ENCODE results near the gene TAMM41.

TAMM41 gene

DNA sequence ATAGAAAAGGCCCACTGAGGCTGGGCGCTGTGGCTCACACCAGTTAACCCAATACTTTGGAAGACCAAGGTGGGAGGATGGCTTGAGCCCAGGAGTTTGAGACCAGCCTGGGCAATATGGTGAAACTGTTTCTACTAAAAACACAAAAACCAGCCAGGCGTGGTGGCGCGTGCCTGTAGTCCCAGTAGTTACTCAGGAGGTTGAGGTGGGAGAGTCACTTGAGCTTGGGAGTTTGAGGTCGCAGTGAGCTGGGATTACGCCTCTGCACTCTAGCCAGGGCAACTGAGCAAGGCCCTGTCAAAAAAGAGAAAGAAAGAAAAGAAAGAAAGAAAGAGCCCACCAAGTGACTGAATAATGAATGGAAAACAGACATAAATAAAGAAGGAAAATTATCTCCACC lies 32.0 kb downstream of the TAMM41 start:
- TF ChIP-seq, protein P1, sequence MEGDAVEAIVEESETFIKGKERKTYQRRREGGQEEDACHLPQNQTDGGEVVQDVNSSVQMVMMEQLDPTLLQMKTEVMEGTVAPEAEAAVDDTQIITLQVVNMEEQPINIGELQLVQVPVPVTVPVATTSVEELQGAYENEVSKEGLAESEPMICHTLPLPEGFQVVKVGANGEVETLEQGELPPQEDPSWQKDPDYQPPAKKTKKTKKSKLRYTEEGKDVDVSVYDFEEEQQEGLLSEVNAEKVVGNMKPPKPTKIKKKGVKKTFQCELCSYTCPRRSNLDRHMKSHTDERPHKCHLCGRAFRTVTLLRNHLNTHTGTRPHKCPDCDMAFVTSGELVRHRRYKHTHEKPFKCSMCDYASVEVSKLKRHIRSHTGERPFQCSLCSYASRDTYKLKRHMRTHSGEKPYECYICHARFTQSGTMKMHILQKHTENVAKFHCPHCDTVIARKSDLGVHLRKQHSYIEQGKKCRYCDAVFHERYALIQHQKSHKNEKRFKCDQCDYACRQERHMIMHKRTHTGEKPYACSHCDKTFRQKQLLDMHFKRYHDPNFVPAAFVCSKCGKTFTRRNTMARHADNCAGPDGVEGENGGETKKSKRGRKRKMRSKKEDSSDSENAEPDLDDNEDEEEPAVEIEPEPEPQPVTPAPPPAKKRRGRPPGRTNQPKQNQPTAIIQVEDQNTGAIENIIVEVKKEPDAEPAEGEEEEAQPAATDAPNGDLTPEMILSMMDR (IDR thresholded peaks at IDR 0.05; ENCODE audit: borderline replicate concordance, control extremely low read depth, extremely low read depth, insufficient read depth, missing control alignments) = no peak
- in situ Hi-C loops (cut with MboI; ENCODE audit: low sequenced_read_pairs, unreplicated experiment) = no loop called here
- no peak for DNase-seq (ENCODE audit: low spot score)

DNA sequence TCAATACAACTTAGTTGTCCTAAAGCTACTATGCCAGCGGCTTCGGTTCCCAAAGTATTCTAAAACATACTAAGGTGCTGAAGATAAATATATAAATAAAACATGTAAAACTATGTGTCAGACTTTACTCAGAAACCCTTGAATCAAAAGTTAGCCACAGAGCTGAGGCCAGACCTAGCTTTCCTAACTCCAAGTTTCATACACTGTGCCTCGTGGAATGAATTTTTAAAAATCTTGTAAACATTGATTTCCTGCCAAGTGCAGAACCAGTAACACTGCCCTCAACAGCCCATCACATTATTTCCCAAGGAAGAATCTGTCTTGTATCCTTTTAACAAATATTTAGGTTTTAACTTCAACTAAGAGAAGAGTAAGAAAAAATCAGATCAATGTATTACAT lies 36.4 kb downstream of the TAMM41 start:
- TF ChIP-seq, protein P1 (IDR thresholded peaks at IDR 0.05; ENCODE audit: borderline replicate concordance, control extremely low read depth, extremely low read depth, insufficient read depth, missing control alignments) = no peak
- in situ Hi-C loops (cut with MboI; ENCODE audit: low sequenced_read_pairs, unreplicated experiment) = no loop called here
- DNase-seq (ENCODE audit: low spot score) = no peak

DNA sequence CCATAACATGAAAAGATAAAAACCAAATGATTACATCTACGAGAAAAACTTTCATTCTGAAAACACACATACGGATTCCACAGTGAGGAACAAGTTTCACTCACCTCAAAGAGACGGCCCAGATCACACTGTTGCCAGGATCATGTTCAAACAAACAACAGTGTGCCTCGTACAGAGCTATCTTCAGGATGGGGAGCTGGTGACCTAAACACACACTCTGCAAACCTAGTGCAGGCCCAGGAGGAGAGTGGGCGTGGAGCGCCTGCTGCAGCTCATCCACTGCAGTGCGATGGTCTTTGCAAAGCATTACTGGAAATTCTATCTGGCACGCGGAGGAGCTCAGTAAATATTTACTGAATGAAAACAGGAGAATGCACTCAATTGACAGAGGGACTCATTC lies 38.5 kb downstream of the TAMM41 start:
- no peak for DNase-seq (ENCODE audit: low spot score)
- TF ChIP-seq, protein P1 (IDR thresholded peaks at IDR 0.05; ENCODE audit: borderline replicate concordance, control extremely low read depth, extremely low read depth, insufficient read depth, missing control alignments) = no peak
- in situ Hi-C loops (cut with MboI; ENCODE audit: low sequenced_read_pairs, unreplicated experiment) = loop anchor here (10.0 kb wide), 1 partner anchor 153 kb away; no protein-coding TSS in a partner anchor

DNA sequence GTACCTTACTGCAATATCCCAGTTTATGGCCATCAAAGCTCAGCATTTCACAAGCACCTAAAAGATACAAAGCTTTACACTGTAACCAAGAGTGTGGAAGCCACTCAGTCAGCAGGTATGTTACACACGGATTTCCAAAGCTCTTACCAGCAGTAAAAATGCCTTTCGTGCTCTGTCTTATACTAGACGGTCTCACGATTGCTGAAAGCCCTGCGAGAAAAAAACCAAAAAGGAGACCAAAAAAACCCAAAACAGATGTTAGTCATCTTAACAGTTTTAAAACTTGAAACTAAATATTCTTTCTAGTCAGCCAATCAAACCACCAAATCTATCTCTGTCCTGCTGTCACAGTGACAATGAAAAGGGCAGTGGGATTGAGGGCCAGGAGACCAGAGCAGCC lies 39.0 kb downstream of the TAMM41 start:
- TF ChIP-seq, protein P1 (IDR thresholded peaks at IDR 0.05; ENCODE audit: borderline replicate concordance, control extremely low read depth, extremely low read depth, insufficient read depth, missing control alignments) = no peak
- no peak for DNase-seq (ENCODE audit: low spot score)
- in situ Hi-C loops (cut with MboI; ENCODE audit: low sequenced_read_pairs, unreplicated experiment) = loop anchor here (10.0 kb wide), 1 partner anchor 153 kb away; no protein-coding TSS in a partner anchor

DNA sequence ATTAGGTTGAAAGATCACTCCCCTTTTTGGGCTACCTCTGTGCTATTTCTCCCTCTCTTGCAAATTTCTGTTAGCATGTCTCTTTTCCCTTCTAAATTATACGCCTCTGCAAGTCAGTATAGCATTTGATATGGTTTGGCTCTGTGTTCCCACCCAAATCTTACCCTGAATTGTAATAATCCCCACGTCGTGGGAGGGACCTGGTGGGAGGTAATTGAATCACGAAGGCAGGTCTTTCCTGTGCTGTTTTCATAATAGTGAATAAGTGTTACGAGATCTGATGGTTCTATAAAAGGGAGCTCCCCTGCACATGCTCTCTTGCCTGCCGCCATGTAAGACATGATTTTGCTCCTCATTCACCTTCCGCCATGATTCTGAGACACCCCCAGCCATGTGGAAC lies 41.0 kb downstream of the TAMM41 start:
- TF ChIP-seq, protein P1 (IDR thresholded peaks at IDR 0.05; ENCODE audit: borderline replicate concordance, control extremely low read depth, extremely low read depth, insufficient read depth, missing control alignments) = no peak
- in situ Hi-C loops (cut with MboI; ENCODE audit: low sequenced_read_pairs, unreplicated experiment) = loop anchor here (10.0 kb wide), 1 partner anchor 151 kb away; no protein-coding TSS in a partner anchor
- DNase-seq (ENCODE audit: low spot score) = no peak

DNA sequence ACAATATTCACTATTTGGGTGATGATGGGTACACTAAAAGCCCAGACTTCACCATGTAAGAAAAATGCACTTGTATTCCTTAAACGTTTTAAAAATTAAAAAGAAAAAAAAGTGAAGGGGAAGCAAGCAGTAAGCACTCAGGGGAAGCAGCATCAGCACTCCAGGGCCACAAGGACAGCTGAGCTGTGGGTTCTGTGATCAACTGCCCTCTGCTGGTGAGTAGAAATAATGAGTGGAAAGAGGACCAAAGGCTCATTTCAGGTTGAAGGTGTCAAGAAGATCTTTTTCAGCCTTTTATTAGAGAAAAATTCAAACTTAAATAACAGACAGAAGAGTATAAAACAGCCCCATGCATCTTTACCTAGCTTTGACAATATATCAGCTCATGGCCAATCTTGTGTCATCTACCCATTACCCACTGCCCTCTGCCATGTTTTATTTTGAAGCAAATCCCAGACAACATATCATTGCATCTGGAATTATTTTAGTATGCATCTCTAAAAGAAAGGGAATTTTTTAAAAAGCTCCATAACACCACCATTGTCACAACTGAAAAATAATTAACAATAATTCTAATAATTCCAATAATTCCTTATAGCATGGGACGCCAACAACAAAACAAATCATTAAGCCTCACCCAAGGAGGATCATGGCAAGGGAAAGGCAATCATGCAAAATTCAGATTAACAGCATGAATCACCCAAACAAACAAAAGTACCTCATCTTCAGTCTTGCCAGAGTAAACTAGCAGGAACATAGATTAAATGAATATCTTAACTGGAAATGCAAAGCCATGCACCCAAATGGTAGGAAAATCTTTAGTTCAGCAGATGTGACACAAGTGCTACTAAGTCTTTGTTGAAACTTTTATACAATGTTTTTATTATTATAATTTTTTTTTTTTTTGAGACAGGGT lies 42.5 kb downstream of the TAMM41 start:
- peak; percentile 63 for DNase-seq (ENCODE audit: low spot score)
- in situ Hi-C loops (cut with MboI; ENCODE audit: low sequenced_read_pairs, unreplicated experiment) = loop anchor here (10.0 kb wide), 1 partner anchor 149 kb away; no protein-coding TSS in a partner anchor
- TF ChIP-seq, protein P1 (IDR thresholded peaks at IDR 0.05; ENCODE audit: borderline replicate concordance, control extremely low read depth, extremely low read depth, insufficient read depth, missing control alignments) = peak; percentile 56

All from GM13976 (cell line).